Stimulated activated CD8-positive, alpha-beta memory T cell treated with anti-CD3 and anti-CD28 coated beads, Interleukin-7, amount 100 ng/mL, for 48 hours (primary cell): ENCODE measurements around the gene DNAJB9.
"Not testable (repeated sequence)": the region's sequence is repeated elsewhere in the genome, so short reads cannot be mapped to it uniquely, and the experiment has no call there.

Source experiments
- DNase-seq, 2 donors: peaks; one replicate each; pipeline ENCODE4 v3.0.0-alpha.2; 2020; ENCODE audit warnings: low read depth in 1 of 2; ENCODE audit errors: extremely low read depth in 1 of 2

DNAJB9 gene

GRCh38 chr7:108569381-108570145, at the start of gene DNAJB9, which contains the start of gene THAP5:
Gene DNAJB9 (plus strand): TSS chr7:108569874. CDS start chr7:108571727, 1,853 bp downstream.
Gene THAP5 (minus strand): TSS chr7:108569706. CDS start chr7:108569569, 137 bp downstream.
- DNase-seq = peak; percentile 99

GRCh38 chr7:108522780-108523179, 46.9 kb upstream of the DNAJB9 start:
- no peak for DNase-seq

- DNase-seq = peak in 1 of 2 donors; percentile 58
Observed at GRCh38 chr7:108525327-108525984, 44.2 kb upstream of the DNAJB9 start.

- peak; percentile 100 for DNase-seq
Observed at GRCh38 chr7:108525985-108526767, 43.5 kb upstream of the DNAJB9 start, which contains the start of gene PNPLA8. Gene PNPLA8 (minus strand): TSS chr7:108526135. CDS start chr7:108515491, 10,644 bp downstream.

- DNase-seq = no peak
Observed at GRCh38 chr7:108526768-108527017, 43.0 kb upstream of the DNAJB9 start.

- DNase-seq = no peak
Observed at GRCh38 chr7:108528183-108528712, 41.4 kb upstream of the DNAJB9 start.

GRCh38 chr7:108529341-108529740, 40.3 kb upstream of the DNAJB9 start:
- no peak for DNase-seq

- DNase-seq = no peak
Observed at GRCh38 chr7:108533712-108534111, 36.0 kb upstream of the DNAJB9 start.

GRCh38 chr7:108535257-108535656, 34.4 kb upstream of the DNAJB9 start:
- DNase-seq = no peak

DNA sequence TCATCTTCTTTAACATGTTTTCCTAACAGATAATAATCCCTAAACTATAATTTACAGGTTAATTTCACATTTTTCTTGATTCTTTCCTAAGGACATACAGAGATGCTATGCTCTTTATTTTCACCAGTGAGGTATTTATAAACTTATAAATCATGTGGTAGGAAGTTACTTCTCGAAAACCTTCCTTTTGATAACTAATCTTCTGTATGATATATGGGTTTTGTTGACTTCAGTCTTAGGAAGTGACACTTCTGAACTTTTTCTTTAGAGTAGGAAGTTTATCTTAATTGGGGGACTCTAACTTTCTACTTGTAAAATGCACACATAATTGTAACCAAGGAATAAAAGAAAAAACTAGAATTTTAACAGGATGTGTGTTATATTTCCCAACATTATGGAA, 33.9 kb upstream of the DNAJB9 start:
- DNase-seq = no peak

- DNase-seq = no peak
Observed at GRCh38 chr7:108537229-108537628, 32.4 kb upstream of the DNAJB9 start.

DNA sequence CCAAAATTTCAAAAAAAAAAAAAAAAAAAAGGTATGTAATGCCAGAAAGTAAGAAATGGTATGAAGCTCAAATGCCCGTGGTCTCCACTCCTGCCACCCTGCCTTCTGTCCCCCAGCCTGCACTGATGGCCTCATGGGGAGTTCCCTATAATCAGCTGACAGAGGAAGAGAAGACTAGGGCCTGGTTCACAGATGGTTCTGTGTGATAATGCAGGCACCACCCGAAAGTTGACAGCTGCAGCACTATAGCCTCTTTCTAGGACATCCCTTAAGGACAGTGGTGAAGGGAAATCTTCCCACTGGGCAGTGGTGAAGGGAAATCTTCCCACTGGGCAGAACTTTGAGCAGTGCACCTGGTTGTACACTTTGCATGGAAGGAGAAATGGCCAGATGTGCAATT, 31.4 kb upstream of the DNAJB9 start:
- DNase-seq = not testable (repeated sequence)

- DNase-seq = not testable (repeated sequence)
Observed at GRCh38 chr7:108538685-108539084, 31.0 kb upstream of the DNAJB9 start.

DNA sequence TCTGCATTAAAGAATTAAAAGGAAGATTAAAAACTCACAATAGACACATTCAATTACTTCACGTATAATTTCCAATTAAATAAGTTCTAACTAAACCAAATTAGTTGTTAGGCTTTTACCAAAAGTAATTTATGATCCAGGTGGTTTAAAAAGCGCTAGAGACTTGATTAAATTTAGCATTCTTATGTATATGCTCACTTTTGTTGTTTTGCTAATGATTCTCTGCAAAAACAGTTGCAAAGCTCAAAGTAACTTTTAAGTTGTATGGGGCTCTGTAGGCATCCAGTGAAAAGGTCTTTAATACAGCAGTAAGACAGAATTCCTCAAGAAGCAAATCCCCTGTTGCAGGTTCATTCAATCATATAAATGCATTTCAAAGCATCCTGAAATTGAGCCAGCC, 28.2 kb upstream of the DNAJB9 start:
- no peak for DNase-seq

GRCh38 chr7:108548141-108548896, 21.4 kb upstream of the DNAJB9 start:
- not testable (repeated sequence) for DNase-seq

DNA sequence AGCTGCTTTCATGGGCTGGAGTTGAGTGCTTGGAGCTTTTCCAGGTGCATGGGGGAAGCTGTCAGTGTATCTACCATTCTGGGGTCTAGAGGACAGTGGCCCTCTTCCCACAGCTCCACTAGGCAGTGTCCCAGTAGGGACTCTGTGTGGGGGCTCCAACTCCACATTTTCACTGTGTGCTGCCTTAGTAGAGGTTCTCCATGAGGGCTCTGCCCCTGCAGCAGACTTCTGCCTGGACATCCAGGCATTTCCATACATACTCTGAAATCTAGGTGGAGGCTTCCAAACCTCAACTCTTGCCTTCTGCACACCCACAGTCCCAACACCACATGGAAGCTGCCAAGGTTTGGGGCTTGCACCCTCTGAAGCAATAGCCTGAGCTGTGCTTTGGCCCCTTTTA, 13.0 kb upstream of the DNAJB9 start:
- DNase-seq = not testable (repeated sequence)

DNA sequence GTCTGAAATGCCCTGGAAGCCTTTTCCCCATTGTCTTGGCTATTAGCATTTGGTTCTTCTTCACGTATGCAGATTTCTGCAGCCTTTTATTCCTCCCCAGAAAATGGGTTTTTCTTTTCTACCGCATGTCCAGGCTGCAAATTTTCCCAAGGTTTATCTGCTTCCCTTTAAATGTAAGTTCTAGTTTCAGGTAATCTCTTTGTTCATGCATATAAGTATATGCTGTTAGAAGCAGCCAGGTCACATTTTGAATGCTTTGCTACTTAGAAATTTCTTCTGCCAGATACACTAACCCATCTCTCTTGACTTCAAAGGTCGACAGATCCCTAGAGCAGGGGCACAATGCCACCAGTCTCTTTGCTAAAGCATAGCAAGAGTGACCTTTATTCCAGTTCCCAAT, 12.5 kb upstream of the DNAJB9 start:
- DNase-seq = no peak

DNA sequence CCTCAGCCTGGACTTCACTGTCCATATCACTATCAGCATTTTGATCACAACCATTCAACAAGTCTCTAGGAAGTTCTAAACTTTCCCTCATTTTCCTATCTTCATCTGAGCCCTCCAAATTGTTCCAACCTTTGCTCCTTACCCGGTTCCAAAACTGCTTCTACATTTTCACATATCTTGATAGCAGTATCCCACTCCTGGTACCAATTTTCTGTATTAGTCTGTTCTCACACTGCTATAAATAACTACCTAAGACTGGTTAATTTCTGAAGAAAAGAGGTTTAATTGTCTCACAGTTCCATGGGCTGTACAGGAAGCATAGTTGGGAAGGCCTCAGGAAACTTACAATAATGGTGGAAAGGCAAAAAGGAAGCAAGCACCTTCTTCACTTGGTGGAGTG, 12.1 kb upstream of the DNAJB9 start:
- DNase-seq = no peak

DNA sequence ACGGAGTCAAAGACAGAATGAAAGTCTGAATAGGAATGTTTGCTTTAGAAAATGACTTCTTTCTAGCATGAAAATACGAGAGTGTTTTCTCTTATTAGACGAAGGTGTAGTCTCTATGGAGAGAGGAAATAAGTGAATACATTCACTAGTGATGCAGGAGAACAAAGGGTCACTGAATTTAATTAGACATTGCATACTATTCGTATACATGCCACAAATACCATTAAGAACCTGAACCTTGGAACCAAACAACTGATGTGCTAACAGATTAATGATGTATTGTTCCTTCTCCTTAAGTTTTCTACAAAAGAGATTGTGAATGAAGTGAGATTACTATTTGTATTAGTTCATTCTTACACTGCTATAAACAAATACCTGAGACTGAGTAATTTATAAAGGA, 10.4 kb upstream of the DNAJB9 start:
- DNase-seq = no peak

- DNase-seq = no peak
Observed at GRCh38 chr7:108561047-108561619, 8.5 kb upstream of the DNAJB9 start.
